IMR-90 (cell line): Measurements from ENCODE around the gene ST14. TPM values are rescaled to one million over a fixed set of nuclear protein-coding genes. Genes with fewer than 3 reads are reported as not detected.

Experiments
- ATAC-seq: fragments of 200-7000 bp; cut with Tn5 transposase; 2 replicates; pipeline ENCODE4 v1.9.1; 2020; ENCODE audit warnings: low read depth, mild to moderate bottlenecking, moderate library complexity
- BruUV-seq: library from RNA; stranded (reverse); fragments of 400-500 nt; replicated peaks from 2 replicates; lab custom pipeline; 2021; lab: Mats Ljungman, UMichigan
- CTCF ChIA-PET: fragments of 300-600 bp; formaldehyde crosslinking; extraction: SDS; loops from one replicate; lab custom pipeline; 2021; ENCODE audit warnings: antibody characterized with exemption; lab: Yijun Ruan, JAX
- POLR2A ChIA-PET: fragments of 300-600 bp; sonication (Branson Sonifier 250); formaldehyde crosslinking; loops from one replicate; lab custom pipeline; 2022; ENCODE audit warnings: antibody characterized with exemption; ENCODE audit not compliant: unreplicated experiment; lab: Charles Lee
- DNase-seq: peaks from one replicate; pipeline ENCODE4 v3.0.0; 2013
- H2AFZ ChIP-seq: replicated peaks from 2 replicates; pipeline ENCODE3; 2013; ENCODE audit warnings: low read length, mild to moderate bottlenecking; ENCODE audit not compliant: poor library complexity
- H2AK5ac ChIP-seq: 2 replicates; pipeline ENCODE4 v1.6.1; 2013; ENCODE audit warnings: low read depth, low read length, inconsistent platforms
- H2AK9ac ChIP-seq: replicated peaks from 2 replicates; pipeline ENCODE3; 2013; ENCODE audit warnings: mild to moderate bottlenecking, low read depth, low read length, moderate library complexity; ENCODE audit not compliant: poor library complexity
- H2BK120ac ChIP-seq: 2 replicates; pipeline ENCODE4 v1.6.1; 2013; ENCODE audit warnings: low read depth, low read length, inconsistent platforms
- H2BK15ac ChIP-seq: 3 replicates; pipeline ENCODE4 v1.6.1; 2013; ENCODE audit warnings: low read depth, low read length, inconsistent platforms
- H2BK20ac ChIP-seq: 2 replicates; pipeline ENCODE4 v1.6.1; 2013; ENCODE audit warnings: low read depth, mild to moderate bottlenecking, inconsistent platforms, low read length, moderate library complexity
- H2BK5ac ChIP-seq: 2 replicates; pipeline ENCODE4 v1.6.1; 2013; ENCODE audit warnings: mild to moderate bottlenecking, low read depth, low read length, inconsistent platforms; ENCODE audit not compliant: poor library complexity, severe bottlenecking
- H3K14ac ChIP-seq: replicated peaks from 2 replicates; pipeline ENCODE4 v1.6.1; 2013; ENCODE audit warnings: low read depth, low read length, inconsistent platforms
- H3K18ac ChIP-seq: 2 replicates; pipeline ENCODE4 v1.6.1; 2013; ENCODE audit warnings: low read depth, low read length, control low read depth
- H3K23ac ChIP-seq: 2 replicates; pipeline ENCODE4 v1.6.1; 2013; ENCODE audit warnings: low read depth, low read length, inconsistent platforms
- H3K27ac ChIP-seq: 2 replicates; pipeline ENCODE4 v1.5.1; 2013; ENCODE audit warnings: mild to moderate bottlenecking, control low read depth, low read length; ENCODE audit not compliant: insufficient read depth
- H3K27me3 ChIP-seq: 2 replicates; pipeline ENCODE4 v1.6.1; 2013; ENCODE audit warnings: low read length; ENCODE audit not compliant: control insufficient read depth, insufficient read depth
- H3K36me3 ChIP-seq: 2 replicates; pipeline ENCODE4 v1.6.1; 2013; ENCODE audit warnings: low read length, mixed read lengths; ENCODE audit not compliant: control insufficient read depth, insufficient read depth
- H3K4ac ChIP-seq: 2 replicates; pipeline ENCODE4 v1.6.1; 2013; ENCODE audit warnings: low read depth, low read length, inconsistent platforms
- H3K4me1 ChIP-seq: 2 replicates; pipeline ENCODE4 v1.6.1; 2013; ENCODE audit warnings: low read length, mixed read lengths; ENCODE audit not compliant: control insufficient read depth, insufficient read depth
- H3K4me2 ChIP-seq: 2 replicates; pipeline ENCODE4 v1.6.1; 2013; ENCODE audit warnings: low read depth, mild to moderate bottlenecking, control low read depth, low read length, moderate library complexity
- H3K4me3 ChIP-seq: 2 replicates; pipeline ENCODE4 v1.5.1; 2013; ENCODE audit warnings: low read depth, mild to moderate bottlenecking, control low read depth, low read length, moderate library complexity; ENCODE audit not compliant: insufficient read depth
- H3K56ac ChIP-seq: 2 replicates; pipeline ENCODE4 v1.6.1; 2013; ENCODE audit warnings: low read length, inconsistent platforms; ENCODE audit not compliant: insufficient read depth; ENCODE audit errors: extremely low read depth
- H3K79me1 ChIP-seq, 2 experiments: 2 replicates each; pipeline ENCODE4 v1.6.1; 2013; ENCODE audit warnings: low read length in 2 of 2, inconsistent platforms in 1 of 2, low read depth in 1 of 2
- H3K9ac ChIP-seq: 2 replicates; pipeline ENCODE4 v1.6.1; 2013; ENCODE audit warnings: low read depth, low read length, control low read depth
- H3K9me1 ChIP-seq: 2 replicates; pipeline ENCODE4 v1.6.1; 2013; ENCODE audit warnings: low read length, inconsistent platforms; ENCODE audit not compliant: insufficient read depth
- H3K9me3 ChIP-seq: 2 replicates; pipeline ENCODE4 v1.6.1; 2013; ENCODE audit warnings: low read length; ENCODE audit not compliant: control insufficient read depth, insufficient read depth
- H4K20me1 ChIP-seq: 2 replicates; pipeline ENCODE4 v1.6.1; 2013; ENCODE audit warnings: low read length, inconsistent platforms; ENCODE audit not compliant: insufficient read depth
- H4K5ac ChIP-seq: 2 replicates; pipeline ENCODE4 v1.6.1; 2013; ENCODE audit warnings: mild to moderate bottlenecking, low read depth, low read length, control low read depth
- H4K8ac ChIP-seq, 2 experiments: 2 replicates each; pipeline ENCODE4 v1.6.1; 2013; ENCODE audit warnings: low read depth in 2 of 2, low read length in 2 of 2, control low read depth in 1 of 2, inconsistent platforms in 1 of 2
- H4K91ac ChIP-seq: 2 replicates; pipeline ENCODE4 v1.6.1; 2013; ENCODE audit warnings: low read depth, low read length, inconsistent platforms; ENCODE audit not compliant: insufficient read depth
- BHLHE40 ChIP-seq: fragments of 150-350 bp; IDR thresholded peaks from 2 replicates; pipeline ENCODE4 v1.6.1; 2016; ENCODE audit warnings: mild to moderate bottlenecking, low read depth, low read length
- CEBPB ChIP-seq: IDR thresholded peaks from 2 replicates; pipeline ENCODE4 v1.6.1; 2012; ENCODE audit warnings: low read depth, low read length, improper control_type of control experiment
- CHD1 ChIP-seq: IDR thresholded peaks from 2 replicates; pipeline ENCODE4 v1.6.1; 2012; ENCODE audit warnings: low read depth, low read length, improper control_type of control experiment
- FOS ChIP-seq: fragments of 150-350 bp; IDR thresholded peaks from 2 replicates; pipeline ENCODE4 v1.6.1; 2016; ENCODE audit warnings: low read depth, low read length
- MAFK ChIP-seq: IDR thresholded peaks from 2 replicates; pipeline ENCODE4 v1.6.1; 2012; ENCODE audit warnings: low read depth, low read length, improper control_type of control experiment
- MAZ ChIP-seq: IDR thresholded peaks from 2 replicates; pipeline ENCODE4 v1.6.1; 2012; ENCODE audit warnings: low read depth, mild to moderate bottlenecking, low read length, improper control_type of control experiment, moderate library complexity, borderline replicate concordance
- MXI1 ChIP-seq: IDR thresholded peaks from 2 replicates; pipeline ENCODE4 v1.6.1; 2012; ENCODE audit warnings: low read depth, mild to moderate bottlenecking, low read length, moderate library complexity, borderline replicate concordance
- NFE2L2 ChIP-seq: fragments of 150-350 bp; IDR thresholded peaks from 2 replicates; pipeline ENCODE4 v1.6.1; 2016; ENCODE audit warnings: low read depth, mild to moderate bottlenecking, low read length
- POLR2A ChIP-seq: IDR thresholded peaks from 2 replicates; pipeline ENCODE4 v1.6.1; 2012; ENCODE audit warnings: mild to moderate bottlenecking, low read depth, low read length
- RAD21 ChIP-seq: IDR thresholded peaks from 2 replicates; pipeline ENCODE4 v1.6.1; 2012; ENCODE audit warnings: low read length, improper control_type of control experiment
- RCOR1 ChIP-seq: IDR thresholded peaks from 2 replicates; pipeline ENCODE4 v1.6.1; 2012; ENCODE audit warnings: mild to moderate bottlenecking, low read length, improper control_type of control experiment; ENCODE audit not compliant: insufficient replicate concordance
- RFX5 ChIP-seq: IDR thresholded peaks from 2 replicates; pipeline ENCODE4 v1.8.0; 2012; ENCODE audit warnings: low read depth, mild to moderate bottlenecking, low read length, moderate library complexity
- SMC3 ChIP-seq: fragments of 150-350 bp; IDR thresholded peaks from 2 replicates; pipeline ENCODE4 v1.6.1; 2016; ENCODE audit warnings: low read depth, mild to moderate bottlenecking, antibody characterized with exemption, low read length, moderate library complexity
- WGBS, 2 experiments: methylation state at CpG; one replicate each; pipeline versions ENCODE4 v1.1.5 to v1.1.7; 2013; ENCODE audit warnings: missing lambda C conversion rate in 2 of 2; ENCODE audit not compliant: insufficient read length in 1 of 2; ENCODE audit errors: extremely low coverage in 2 of 2; 5-methylcytosine and 5-hydroxymethylcytosine counted together
- dilution Hi-C: fragments of 300-500 bp; cut with HindIII; formaldehyde crosslinking; loops from one replicate; pipeline ENCODE4 v1.14.3; 2018; ENCODE audit warnings: low sequenced_read_pairs; ENCODE audit not compliant: unreplicated experiment
- in situ Hi-C: fragments of 300-500 bp; cut with MboI; formaldehyde crosslinking; loops from 3 replicates; pipeline ENCODE4 v1.14.3; 2019; ENCODE audit warnings: low sequenced_read_pairs, inconsistent platforms, mixed read lengths
- intact Hi-C: fragments of 100-400 bp; cut with micrococcal nuclease; formaldehyde crosslinking; loops from 2 replicates; pipeline ENCODE4 v1.10.0; 2022
- polyA plus RNA-seq, 3 experiments: library from polyadenylated mRNA; depleted of rRNA; stranded (reverse); fragments of >200 nt; gene quantifications; 2 replicates each; pipeline ENCODE4 v1.2.3, GENCODE V29; 2012; ENCODE audit warnings: low replicate concordance in 1 of 3
- total RNA-seq: library from RNA; depleted of rRNA; stranded (reverse); fragments of >200 nt; gene quantifications from 2 replicates; pipeline ENCODE4 v1.2.3, GENCODE V29; 2012
- TF ChIP-seq, protein P1 (sequence below): fragments of 150-350 bp; IDR thresholded peaks from 2 replicates; pipeline ENCODE4 v1.6.1; 2016; ENCODE audit warnings: low read depth, mild to moderate bottlenecking, low read length, moderate library complexity, borderline replicate concordance
- TF ChIP-seq, protein P2 (sequence below): fragments of 150-350 bp; IDR thresholded peaks from 2 replicates; pipeline ENCODE4 v1.6.1; 2017; ENCODE audit warnings: mild to moderate bottlenecking, antibody characterized with exemption, low read length, low read depth
- TF ChIP-seq, protein P3 (sequence below): conservative IDR thresholded peaks from 2 replicates; pipeline ENCODE4 v1.5.1; 2012; ENCODE audit warnings: mild to moderate bottlenecking, low read depth, low read length, improper control_type of control experiment

Gene ST14
- total and polyA plus RNA-seq, 2 of the 4 experiments (the other 2 are of a cell fraction) = not detected

DNA sequence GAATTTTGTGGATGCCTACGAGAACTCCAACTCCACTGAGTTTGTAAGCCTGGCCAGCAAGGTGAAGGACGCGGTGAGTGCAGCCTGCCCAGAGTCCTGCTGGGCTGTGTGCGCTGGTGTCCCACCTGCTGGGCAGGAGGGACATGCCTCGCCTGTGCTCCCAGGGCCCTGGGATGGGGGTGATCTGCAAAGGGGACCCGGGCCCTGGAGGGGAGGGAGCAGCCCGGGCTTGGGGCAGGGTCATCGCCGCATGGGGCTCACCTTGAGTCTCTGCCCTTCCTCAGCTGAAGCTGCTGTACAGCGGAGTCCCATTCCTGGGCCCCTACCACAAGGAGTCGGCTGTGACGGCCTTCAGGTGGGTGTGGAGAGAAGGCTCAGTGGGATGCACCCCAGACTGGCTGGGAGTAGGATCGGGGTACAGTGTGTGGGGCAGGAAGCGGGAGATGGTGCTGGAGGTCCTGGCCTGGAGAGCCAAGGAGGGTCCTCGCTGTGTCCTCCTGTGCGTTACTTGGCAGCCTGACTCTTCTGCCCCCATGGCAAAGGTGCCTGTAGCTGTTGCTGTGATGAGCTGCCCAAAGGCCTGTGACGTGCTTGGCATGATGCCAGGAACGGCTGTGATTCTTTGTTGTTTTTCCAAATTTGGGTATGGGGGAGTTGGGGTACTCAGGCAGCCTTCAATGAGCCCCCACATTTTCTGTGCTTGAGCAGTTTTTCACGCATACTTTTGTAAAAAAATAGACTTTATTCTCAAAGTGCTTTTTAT lies 29.2 kb downstream of the ST14 start:
- Histone ChIP-seq H2AFZ (no peak overlapping the region), H2AK5ac (no peak overlapping the region), H3K4me1 (no peaks in the 10 kb centered on the region), H3K9me3 (no peaks in the 10 kb centered on the region), H2AK9ac (no peak overlapping the region), H3K4me2 (no peak overlapping the region), H3K27ac (no peak overlapping the region), H3K79me1 (no peaks in the 10 kb centered on the region), H3K18ac (no peak overlapping the region), H2BK15ac (no peak overlapping the region), H4K8ac (no peak overlapping the region), H3K9me1 (no peaks in the 10 kb centered on the region), H2BK5ac (no peak overlapping the region), H3K27me3 (peaks cover 22% of the 10 kb centered on the region), H3K4ac (no peak overlapping the region), H3K56ac (no peak overlapping the region), H3K36me3 (no peaks in the 10 kb centered on the region), H4K20me1 (no peaks in the 10 kb centered on the region), H2BK120ac (no peak overlapping the region), H3K4me3 (no peak overlapping the region), H3K14ac (no peak overlapping the region), H4K5ac (no peak overlapping the region), H3K23ac (no peak overlapping the region), H4K91ac (no peak overlapping the region), H3K9ac (no peak overlapping the region), H2BK20ac (no peak overlapping the region)
- intact Hi-C loops = no loop called here
- no TSS peak for BruUV-seq
- ChIA-PET POLR2A (no interaction called here), CTCF (no interaction called here)
- ATAC-seq = no peak
- dilution Hi-C loops = no loop called here
- WGBS, 2 experiments = no CpG with 5 or more reads among the region's 19 CpGs
- in situ Hi-C loops = no loop called here
- DNase-seq = no peak
- TF ChIP-seq RCOR1 (no peak), CEBPB (no peak), RFX5 (no peak), BHLHE40 (no peak), FOS (no peak), RAD21 (no peak), POLR2A (no peak), MAFK (no peak), MAZ (no peak), SMC3 (no peak), CHD1 (no peak), NFE2L2 (no peak), MXI1 (no peak)
- TF ChIP-seq, protein P1, sequence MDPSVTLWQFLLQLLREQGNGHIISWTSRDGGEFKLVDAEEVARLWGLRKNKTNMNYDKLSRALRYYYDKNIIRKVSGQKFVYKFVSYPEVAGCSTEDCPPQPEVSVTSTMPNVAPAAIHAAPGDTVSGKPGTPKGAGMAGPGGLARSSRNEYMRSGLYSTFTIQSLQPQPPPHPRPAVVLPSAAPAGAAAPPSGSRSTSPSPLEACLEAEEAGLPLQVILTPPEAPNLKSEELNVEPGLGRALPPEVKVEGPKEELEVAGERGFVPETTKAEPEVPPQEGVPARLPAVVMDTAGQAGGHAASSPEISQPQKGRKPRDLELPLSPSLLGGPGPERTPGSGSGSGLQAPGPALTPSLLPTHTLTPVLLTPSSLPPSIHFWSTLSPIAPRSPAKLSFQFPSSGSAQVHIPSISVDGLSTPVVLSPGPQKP = no peak
- TF ChIP-seq, protein P2, sequence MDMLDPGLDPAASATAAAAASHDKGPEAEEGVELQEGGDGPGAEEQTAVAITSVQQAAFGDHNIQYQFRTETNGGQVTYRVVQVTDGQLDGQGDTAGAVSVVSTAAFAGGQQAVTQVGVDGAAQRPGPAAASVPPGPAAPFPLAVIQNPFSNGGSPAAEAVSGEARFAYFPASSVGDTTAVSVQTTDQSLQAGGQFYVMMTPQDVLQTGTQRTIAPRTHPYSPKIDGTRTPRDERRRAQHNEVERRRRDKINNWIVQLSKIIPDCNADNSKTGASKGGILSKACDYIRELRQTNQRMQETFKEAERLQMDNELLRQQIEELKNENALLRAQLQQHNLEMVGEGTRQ = no peak
- TF ChIP-seq, protein P3, sequence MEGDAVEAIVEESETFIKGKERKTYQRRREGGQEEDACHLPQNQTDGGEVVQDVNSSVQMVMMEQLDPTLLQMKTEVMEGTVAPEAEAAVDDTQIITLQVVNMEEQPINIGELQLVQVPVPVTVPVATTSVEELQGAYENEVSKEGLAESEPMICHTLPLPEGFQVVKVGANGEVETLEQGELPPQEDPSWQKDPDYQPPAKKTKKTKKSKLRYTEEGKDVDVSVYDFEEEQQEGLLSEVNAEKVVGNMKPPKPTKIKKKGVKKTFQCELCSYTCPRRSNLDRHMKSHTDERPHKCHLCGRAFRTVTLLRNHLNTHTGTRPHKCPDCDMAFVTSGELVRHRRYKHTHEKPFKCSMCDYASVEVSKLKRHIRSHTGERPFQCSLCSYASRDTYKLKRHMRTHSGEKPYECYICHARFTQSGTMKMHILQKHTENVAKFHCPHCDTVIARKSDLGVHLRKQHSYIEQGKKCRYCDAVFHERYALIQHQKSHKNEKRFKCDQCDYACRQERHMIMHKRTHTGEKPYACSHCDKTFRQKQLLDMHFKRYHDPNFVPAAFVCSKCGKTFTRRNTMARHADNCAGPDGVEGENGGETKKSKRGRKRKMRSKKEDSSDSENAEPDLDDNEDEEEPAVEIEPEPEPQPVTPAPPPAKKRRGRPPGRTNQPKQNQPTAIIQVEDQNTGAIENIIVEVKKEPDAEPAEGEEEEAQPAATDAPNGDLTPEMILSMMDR = no peak
